Measurements from ENCODE around the gene PBX3. TPM values are rescaled to one million over a fixed set of nuclear protein-coding genes. Genes with fewer than 3 reads are reported as not detected.
"Not testable (repeated sequence)": the region's sequence is repeated elsewhere in the genome, so short reads cannot be mapped to it uniquely, and the experiment has no call there.

The PBX3 gene
- total RNA-seq, 2 experiments from 2014 or later: 25.3 to 30.8 TPM

- Mint-ChIP-seq H3K36me3 (ENCODE audit: low read depth) (peaks cover 5% of the 10 kb centered on the region), H3K27me3 (no peaks in the 10 kb centered on the region), H3K9me3 (no peaks in the 10 kb centered on the region), H3K27ac (peak overlapping the region; percentile 21), H3K4me1 (ENCODE audit: low read depth) (peaks cover 52% of the 10 kb centered on the region), H3K4me3 (peak overlapping the region; percentile 28)
- POLR2A ChIA-PET: interaction anchor here (1.0 to 1.7 kb wide), 2 partner anchors 9 to 10 kb away, joined by 3 to 10 read pairs; no protein-coding TSS in a partner anchor
- H3K4me1 ChIP-seq (ENCODE audit: insufficient read depth, low read length): peaks cover 13% of the 10 kb centered on the region
- intact Hi-C loops (cut with DNase I, micrococcal nuclease): loop anchor here (5.0 kb wide), 2 partner anchors 66 to 74 kb away; partner anchors contain the start of gene PBX3 (in 2 of the 2)
- no peaks in the 10 kb centered on the region for H3K9me3 ChIP-seq (ENCODE audit: control insufficient read depth in 1 of 2, insufficient read depth in 1 of 2, low read length in 2 of 2)
- no peak for TF ChIP-seq CTCF (IDR thresholded peaks at IDR 0.05)
- CTCF ChIA-PET: interaction anchor here (2.3 kb wide), 1 partner anchor 9 kb away, joined by 9 read pairs; no protein-coding TSS in a partner anchor
- DNase-seq (no peak), ATAC-seq (ENCODE audit: poor library complexity) (no peak)
- no peaks in the 10 kb centered on the region for H3K27me3 ChIP-seq (ENCODE audit: control insufficient read depth in 1 of 2, insufficient read depth in 2 of 2, low read length in 2 of 2)
- no peaks in the 10 kb centered on the region for H3K36me3 ChIP-seq (ENCODE audit: insufficient read depth, low read length)
- H3K27ac ChIP-seq (ENCODE audit: low read depth in 1 of 2, low read length in 2 of 2): no peak overlapping the region
- H3K4me3 ChIP-seq (ENCODE audit: low read length): no peak overlapping the region
These were observed 73.9 kb downstream of the PBX3 start for GRCh38 chr9:125821078-125821477.

GRCh38 chr9:125822160-125822559 is 75.0 kb downstream of the PBX3 start:
- H3K4me3 Mint-ChIP-seq: no peak overlapping the region
- POLR2A ChIA-PET: interaction anchor here (1.7 kb wide), 1 partner anchor 8 kb away, joined by 10 read pairs; no protein-coding TSS in a partner anchor
- DNase-seq: no peak
- Histone ChIP-seq H3K27me3 (ENCODE audit: control insufficient read depth in 1 of 2, insufficient read depth in 2 of 2, low read length in 2 of 2) (no peaks in the 10 kb centered on the region), H3K9me3 (ENCODE audit: control insufficient read depth in 1 of 2, insufficient read depth in 1 of 2, low read length in 2 of 2) (no peaks in the 10 kb centered on the region), H3K36me3 (ENCODE audit: insufficient read depth, low read length) (no peaks in the 10 kb centered on the region), H3K4me1 (ENCODE audit: insufficient read depth, low read length) (peaks cover 13% of the 10 kb centered on the region), H3K27ac (ENCODE audit: low read depth in 1 of 2, low read length in 2 of 2) (no peak overlapping the region), H3K4me3 (ENCODE audit: low read length) (no peak overlapping the region)
- ATAC-seq (ENCODE audit: poor library complexity): no peak
- intact Hi-C loops (cut with DNase I, micrococcal nuclease): loop anchor here (5.0 kb wide), 2 partner anchors 65 to 75 kb away; partner anchors contain the start of gene PBX3 (in 2 of the 2)
- peak overlapping the region; percentile 88 for H3K27ac Mint-ChIP-seq
- no peak for TF ChIP-seq CTCF (IDR thresholded peaks at IDR 0.05)
- no peaks in the 10 kb centered on the region for H3K27me3 Mint-ChIP-seq
- peaks cover 57% of the 10 kb centered on the region for H3K4me1 Mint-ChIP-seq (ENCODE audit: low read depth)
- H3K9me3 Mint-ChIP-seq: no peaks in the 10 kb centered on the region
- peaks cover 5% of the 10 kb centered on the region for H3K36me3 Mint-ChIP-seq (ENCODE audit: low read depth)
- CTCF ChIA-PET: interaction anchor here (0.6 kb wide), 1 partner anchor 22 kb away, joined by 3 read pairs; no protein-coding TSS in a partner anchor

GRCh38 chr9:125822902-125823301 is 75.7 kb downstream of the PBX3 start:
- intact Hi-C loops (cut with DNase I, micrococcal nuclease): loop anchor here (5.0 kb wide), 2 partner anchors 64 to 76 kb away; partner anchors contain the start of gene PBX3 (in 2 of the 2)
- POLR2A ChIA-PET: interaction anchor here (1.5 to 1.9 kb wide), 2 partner anchors 12 to 73 kb away, joined by 6 read pairs; no protein-coding TSS in a partner anchor

GRCh38 chr9:125823874-125824406 is 76.8 kb downstream of the PBX3 start:
- intact Hi-C loops (cut with DNase I, micrococcal nuclease): loop anchor here (5.0 kb wide), 2 partner anchors 63 to 77 kb away; partner anchors contain the start of gene PBX3 (in 2 of the 2)
- not testable (repeated sequence) for H3K9me3 ChIP-seq (ENCODE audit: control insufficient read depth in 1 of 2, insufficient read depth in 1 of 2, low read length in 2 of 2); H3K36me3 Mint-ChIP-seq (ENCODE audit: low read depth); H3K27me3 ChIP-seq (ENCODE audit: control insufficient read depth in 1 of 2, insufficient read depth in 2 of 2, low read length in 2 of 2); H3K27me3 Mint-ChIP-seq; H3K36me3 ChIP-seq (ENCODE audit: insufficient read depth, low read length); H3K9me3 Mint-ChIP-seq
- POLR2A ChIA-PET: interaction anchor here (0.7 to 1.9 kb wide), 7 partner anchors 11 to 117 kb away, joined by 3 to 7 read pairs (median 4); partner anchors contain the start of gene MAPKAP1
- H3K4me3 ChIP-seq (ENCODE audit: low read length): peak overlapping the region; percentile 57
- Mint-ChIP-seq H3K27ac (peak overlapping the region; percentile 88), H3K4me3 (peak overlapping the region; percentile 72), H3K4me1 (ENCODE audit: low read depth) (peaks cover 74% of the 10 kb centered on the region)
- peak overlapping the region; percentile 45 to 59 for H3K27ac ChIP-seq (ENCODE audit: low read depth in 1 of 2, low read length in 2 of 2)
- peaks cover 13% of the 10 kb centered on the region for H3K4me1 ChIP-seq (ENCODE audit: insufficient read depth, low read length)
- CTCF ChIA-PET: interaction anchor here (0.9 kb wide), 2 partner anchors 11 to 89 kb away, joined by 3 read pairs; no protein-coding TSS in a partner anchor
- DNase-seq: peak in 5 of 14 experiments; percentile 15 to 84 (median 76)
- ATAC-seq (ENCODE audit: poor library complexity): peak; percentile 87

More at GRCh38 chr9:125822902-125823301, 75.7 kb downstream of the PBX3 start:
- H3K27ac ChIP-seq (ENCODE audit: low read depth in 1 of 2, low read length in 2 of 2): peak overlapping the region in 1 of 2 donors; percentile 5
- no peak for TF ChIP-seq CTCF (IDR thresholded peaks at IDR 0.05)
- ATAC-seq (ENCODE audit: poor library complexity): no peak
- Mint-ChIP-seq H3K9me3 (no peaks in the 10 kb centered on the region), H3K27me3 (no peaks in the 10 kb centered on the region), H3K4me3 (peak overlapping the region; percentile 72), H3K36me3 (ENCODE audit: low read depth) (peaks cover 5% of the 10 kb centered on the region), H3K27ac (peak overlapping the region; percentile 88), H3K4me1 (ENCODE audit: low read depth) (peaks cover 64% of the 10 kb centered on the region)
- peak in 3 of 14 experiments; percentile 18 to 39 (median 32) for DNase-seq
- peaks cover 13% of the 10 kb centered on the region for H3K4me1 ChIP-seq (ENCODE audit: insufficient read depth, low read length)
- CTCF ChIA-PET: interaction anchor here (0.6 kb wide), 1 partner anchor 21 kb away, joined by 3 read pairs; no protein-coding TSS in a partner anchor
- H3K4me3 ChIP-seq (ENCODE audit: low read length): no peak overlapping the region
- no peaks in the 10 kb centered on the region for H3K36me3 ChIP-seq (ENCODE audit: insufficient read depth, low read length)
- no peaks in the 10 kb centered on the region for H3K27me3 ChIP-seq (ENCODE audit: control insufficient read depth in 1 of 2, insufficient read depth in 2 of 2, low read length in 2 of 2)
- no peaks in the 10 kb centered on the region for H3K9me3 ChIP-seq (ENCODE audit: control insufficient read depth in 1 of 2, insufficient read depth in 1 of 2, low read length in 2 of 2)

Data from CD4-positive, alpha-beta T cell (primary cell).